ENCODE results near the gene TMEM260. TPM values are rescaled to one million over a fixed set of nuclear protein-coding genes. Genes with fewer than 3 reads are reported as not detected.

The TMEM260 gene
- total RNA-seq, 1 donor from 2014 or later = 22.5 TPM

- no peak for DNase-seq (ENCODE audit: extremely low spot score, unreplicated experiment)
- peaks cover 75% of the 10 kb centered on the region for H3K36me3 Mint-ChIP-seq (ENCODE audit: unreplicated experiment)
- H3K9me3 Mint-ChIP-seq (ENCODE audit: unreplicated experiment) = peaks cover 19% of the 10 kb centered on the region
- H3K27me3 Mint-ChIP-seq (ENCODE audit: unreplicated experiment) = no peaks in the 10 kb centered on the region
- no peak overlapping the region for H3K27ac Mint-ChIP-seq (ENCODE audit: unreplicated experiment)
- H3K4me3 Mint-ChIP-seq (ENCODE audit: unreplicated experiment) = no peak overlapping the region
- TF ChIP-seq CTCF (IDR thresholded peaks at IDR 0.05) = no peak
- no peaks in the 10 kb centered on the region for H3K4me1 Mint-ChIP-seq (ENCODE audit: unreplicated experiment)
Measured at GRCh38 chr14:56630707-56631106, 51.1 kb downstream of the TMEM260 start.

GRCh38 chr14:56632195-56632594 lies 52.6 kb downstream of the TMEM260 start:
- peaks cover 19% of the 10 kb centered on the region for H3K9me3 Mint-ChIP-seq (ENCODE audit: unreplicated experiment)
- peaks cover 83% of the 10 kb centered on the region for H3K36me3 Mint-ChIP-seq (ENCODE audit: unreplicated experiment)
- H3K27me3 Mint-ChIP-seq (ENCODE audit: unreplicated experiment) = no peaks in the 10 kb centered on the region
- no peak for TF ChIP-seq CTCF (IDR thresholded peaks at IDR 0.05)
- no peak overlapping the region for H3K27ac Mint-ChIP-seq (ENCODE audit: unreplicated experiment)
- H3K4me3 Mint-ChIP-seq (ENCODE audit: unreplicated experiment) = no peak overlapping the region
- no peak for DNase-seq (ENCODE audit: extremely low spot score, unreplicated experiment)
- no peaks in the 10 kb centered on the region for H3K4me1 Mint-ChIP-seq (ENCODE audit: unreplicated experiment)

- H3K4me3 Mint-ChIP-seq (ENCODE audit: unreplicated experiment) = no peak overlapping the region
- H3K9me3 Mint-ChIP-seq (ENCODE audit: unreplicated experiment) = peaks cover 11% of the 10 kb centered on the region
- H3K27me3 Mint-ChIP-seq (ENCODE audit: unreplicated experiment) = no peaks in the 10 kb centered on the region
- H3K36me3 Mint-ChIP-seq (ENCODE audit: unreplicated experiment) = peaks cover 84% of the 10 kb centered on the region
- H3K27ac Mint-ChIP-seq (ENCODE audit: unreplicated experiment) = no peak overlapping the region
- TF ChIP-seq CTCF (IDR thresholded peaks at IDR 0.05) = no peak
- DNase-seq (ENCODE audit: extremely low spot score, unreplicated experiment) = no peak
- H3K4me1 Mint-ChIP-seq (ENCODE audit: unreplicated experiment) = no peaks in the 10 kb centered on the region
Measured at GRCh38 chr14:56633544-56633943, 53.9 kb downstream of the TMEM260 start.

GRCh38 chr14:56635041-56635440 lies 55.4 kb downstream of the TMEM260 start:
- Mint-ChIP-seq H3K27ac (ENCODE audit: unreplicated experiment) (no peak overlapping the region), H3K9me3 (ENCODE audit: unreplicated experiment) (peaks cover 8% of the 10 kb centered on the region), H3K36me3 (ENCODE audit: unreplicated experiment) (peaks cover 85% of the 10 kb centered on the region), H3K27me3 (ENCODE audit: unreplicated experiment) (no peaks in the 10 kb centered on the region), H3K4me3 (ENCODE audit: unreplicated experiment) (no peak overlapping the region), H3K4me1 (ENCODE audit: unreplicated experiment) (no peaks in the 10 kb centered on the region)
- DNase-seq (ENCODE audit: extremely low spot score, unreplicated experiment) = no peak
- no peak for TF ChIP-seq CTCF (IDR thresholded peaks at IDR 0.05)

- Mint-ChIP-seq H3K27ac (ENCODE audit: unreplicated experiment) (no peak overlapping the region), H3K4me3 (ENCODE audit: unreplicated experiment) (no peak overlapping the region), H3K27me3 (ENCODE audit: unreplicated experiment) (no peaks in the 10 kb centered on the region), H3K4me1 (ENCODE audit: unreplicated experiment) (no peaks in the 10 kb centered on the region), H3K9me3 (ENCODE audit: unreplicated experiment) (no peaks in the 10 kb centered on the region), H3K36me3 (ENCODE audit: unreplicated experiment) (peaks cover 21% of the 10 kb centered on the region)
- no peak for DNase-seq (ENCODE audit: extremely low spot score, unreplicated experiment)
- TF ChIP-seq CTCF (IDR thresholded peaks at IDR 0.05) = no peak
Measured at GRCh38 chr14:56647493-56647892, 67.9 kb downstream of the TMEM260 start.

Data from osteocyte (in vitro differentiated cells).